Gastrocnemius medialis (tissue), 4 donors: ENCODE results near the gene RNF123. TPM values are rescaled to one million over a fixed set of nuclear protein-coding genes. Genes with fewer than 3 reads are reported as not detected.
A peak's percentile ranks its signal among the peaks of the same experiment; 100 is the strongest.

ENCODE experiments used
- ATAC-seq, 2 donors: fragments of 150-250 bp; one replicate each; pipeline ENCODE4 v1.9.1; 2016
- DNase-seq, 2 donors: peaks; one replicate each; pipeline ENCODE4 v3.0.0-alpha.2; 2019
- H3K27ac ChIP-seq, 4 donors: fragments of 200-600 bp; sonication (generic); 1 replicate in 1 of 4; 2 replicates in 3 of 4; pipeline ENCODE4 v1.5.1; 2016 to 2018; ENCODE audit warnings: mild to moderate bottlenecking in 2 of 4, moderate library complexity in 1 of 4
- H3K27me3 ChIP-seq, 3 donors: fragments of 200-600 bp; sonication (generic) in 2 of 3; 1 replicate in 1 of 3; 2 replicates in 2 of 3; pipeline versions ENCODE4 v1.5.1 to v1.6.0; 2016 to 2019; ENCODE audit warnings: mild to moderate bottlenecking in 1 of 3, moderate library complexity in 1 of 3
- H3K36me3 ChIP-seq, 2 donors: fragments of 200-600 bp; sonication (generic) in 1 of 2; one replicate each; pipeline ENCODE4 v1.5.1; 2017 to 2018
- H3K4me1 ChIP-seq, 2 donors: fragments of 200-600 bp; sonication (generic) in 1 of 2; one replicate each; pipeline ENCODE4 v1.5.1; 2016 to 2017; ENCODE audit warnings: mild to moderate bottlenecking in 2 of 2
- H3K4me3 ChIP-seq, 4 donors: fragments of 200-600 bp; sonication (generic) in 3 of 4; 1 replicate in 1 of 4; 2 replicates in 3 of 4; pipeline ENCODE4 v1.5.1; 2016 to 2019; ENCODE audit warnings: mild to moderate bottlenecking in 2 of 4
- H3K9me3 ChIP-seq, 3 donors: fragments of 200-600 bp; sonication (generic) in 2 of 3; 1 replicate in 1 of 3; 2 replicates in 2 of 3; pipeline ENCODE4 v1.5.1; 2016 to 2019
- POLR2A ChIP-seq, 2 donors: fragments of 450-650 bp; IDR thresholded peaks; one replicate each; pipeline ENCODE4 v1.6.1; 2017; ENCODE audit warnings: antibody characterized with exemption in 2 of 2, mild to moderate bottlenecking in 2 of 2, moderate library complexity in 2 of 2
- in situ Hi-C, 4 donors: fragments of 200-750 bp; cut with MboI; loops; one replicate each; pipeline versions ENCODE4 v1.15.0 to v1.8.0; 2017; ENCODE audit warnings: low sequenced_read_pairs in 4 of 4
- intact Hi-C: fragments of 100-400 bp; cut with DNase I; formaldehyde crosslinking; loops from one replicate; pipeline ENCODE4 v1.15.1; 2023; ENCODE audit warnings: low total_unique reads
- total RNA-seq, 4 donors: library from RNA; depleted of rRNA; stranded (reverse); fragments of >200 nt; gene quantifications; one replicate each; pipeline versions ENCODE4 v1.1.0 to v1.2.3, GENCODE V29; 2016
- TF ChIP-seq, protein P1 (sequence below), 5 experiments: fragments of 450-650 bp in 3 of 5; fragments of 200-600 bp in 2 of 5; sonication (generic) in 2 of 5; IDR thresholded peaks in 4 of 5; conservative IDR thresholded peaks in 1 of 5; 1 replicate in 4 of 5; 2 replicates in 1 of 5; pipeline ENCODE4 v1.5.1; 2016 to 2019; ENCODE audit warnings: antibody characterized with exemption in 5 of 5, mild to moderate bottlenecking in 3 of 5, moderate library complexity in 3 of 5

Gene RNF123
- total RNA-seq, 4 donors from 2014 or later = 82.8 to 132 (median 128) TPM

DNA sequence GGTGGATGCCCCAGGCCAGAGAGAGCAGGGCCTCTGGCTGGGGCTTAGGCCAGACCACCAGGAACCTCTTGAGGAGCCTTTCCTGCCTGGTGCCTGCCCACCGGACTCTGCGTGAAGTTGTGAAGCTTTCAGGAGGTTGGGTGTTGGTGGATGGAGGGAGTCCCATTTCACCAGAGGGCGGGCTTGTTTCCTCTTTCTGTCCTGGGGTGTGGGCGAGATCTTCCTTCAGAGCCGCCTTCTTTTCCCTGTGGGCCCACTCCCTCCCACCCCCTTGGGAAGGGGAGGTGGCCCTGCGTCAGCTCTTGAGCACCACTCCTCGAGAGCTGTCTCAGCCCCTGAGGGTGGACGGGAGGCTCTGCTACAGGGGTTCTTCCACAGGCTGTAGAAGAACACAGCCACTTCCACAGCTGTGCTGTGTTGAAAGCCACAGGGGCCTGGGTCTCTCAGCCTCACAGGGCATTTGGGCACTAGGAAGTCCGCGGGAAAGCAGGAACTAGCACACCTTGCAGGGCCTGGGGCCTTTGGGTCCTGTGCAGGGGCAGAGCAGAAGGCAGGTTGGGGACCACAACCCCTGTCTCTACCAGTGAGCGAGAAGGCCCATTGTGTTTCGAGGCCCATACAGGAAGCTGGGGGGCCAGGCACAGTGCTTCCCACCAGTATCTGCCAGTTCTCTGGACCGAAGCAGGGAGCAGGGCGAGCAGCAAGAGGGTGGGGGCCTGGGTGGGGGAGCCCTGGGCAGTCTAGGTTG, 28.0 kb downstream of the RNF123 start:
- Histone ChIP-seq H3K9me3 (no peaks in the 10 kb centered on the region), H3K27me3 (no peaks in the 10 kb centered on the region), H3K27ac (no peak overlapping the region), H3K4me3 (no peak overlapping the region), H3K4me1 (peaks cover 16 to 42% of the 10 kb centered on the region in 2 donors), H3K36me3 (peaks cover 0 to 32% of the 10 kb centered on the region in 2 donors)
- no peak for ATAC-seq
- peak in 1 of 2 donors; percentile 13 for DNase-seq
- no peak for TF ChIP-seq POLR2A (IDR thresholded peaks at IDR 0.05)
- TF ChIP-seq, protein P1, sequence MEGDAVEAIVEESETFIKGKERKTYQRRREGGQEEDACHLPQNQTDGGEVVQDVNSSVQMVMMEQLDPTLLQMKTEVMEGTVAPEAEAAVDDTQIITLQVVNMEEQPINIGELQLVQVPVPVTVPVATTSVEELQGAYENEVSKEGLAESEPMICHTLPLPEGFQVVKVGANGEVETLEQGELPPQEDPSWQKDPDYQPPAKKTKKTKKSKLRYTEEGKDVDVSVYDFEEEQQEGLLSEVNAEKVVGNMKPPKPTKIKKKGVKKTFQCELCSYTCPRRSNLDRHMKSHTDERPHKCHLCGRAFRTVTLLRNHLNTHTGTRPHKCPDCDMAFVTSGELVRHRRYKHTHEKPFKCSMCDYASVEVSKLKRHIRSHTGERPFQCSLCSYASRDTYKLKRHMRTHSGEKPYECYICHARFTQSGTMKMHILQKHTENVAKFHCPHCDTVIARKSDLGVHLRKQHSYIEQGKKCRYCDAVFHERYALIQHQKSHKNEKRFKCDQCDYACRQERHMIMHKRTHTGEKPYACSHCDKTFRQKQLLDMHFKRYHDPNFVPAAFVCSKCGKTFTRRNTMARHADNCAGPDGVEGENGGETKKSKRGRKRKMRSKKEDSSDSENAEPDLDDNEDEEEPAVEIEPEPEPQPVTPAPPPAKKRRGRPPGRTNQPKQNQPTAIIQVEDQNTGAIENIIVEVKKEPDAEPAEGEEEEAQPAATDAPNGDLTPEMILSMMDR (IDR thresholded peaks at IDR 0.05 in 4 of 5, conservative IDR thresholded peaks at IDR 0.05 in 1 of 5) = no peak
- in situ Hi-C loops (no loop called here), intact Hi-C loops (no loop called here)

DNA sequence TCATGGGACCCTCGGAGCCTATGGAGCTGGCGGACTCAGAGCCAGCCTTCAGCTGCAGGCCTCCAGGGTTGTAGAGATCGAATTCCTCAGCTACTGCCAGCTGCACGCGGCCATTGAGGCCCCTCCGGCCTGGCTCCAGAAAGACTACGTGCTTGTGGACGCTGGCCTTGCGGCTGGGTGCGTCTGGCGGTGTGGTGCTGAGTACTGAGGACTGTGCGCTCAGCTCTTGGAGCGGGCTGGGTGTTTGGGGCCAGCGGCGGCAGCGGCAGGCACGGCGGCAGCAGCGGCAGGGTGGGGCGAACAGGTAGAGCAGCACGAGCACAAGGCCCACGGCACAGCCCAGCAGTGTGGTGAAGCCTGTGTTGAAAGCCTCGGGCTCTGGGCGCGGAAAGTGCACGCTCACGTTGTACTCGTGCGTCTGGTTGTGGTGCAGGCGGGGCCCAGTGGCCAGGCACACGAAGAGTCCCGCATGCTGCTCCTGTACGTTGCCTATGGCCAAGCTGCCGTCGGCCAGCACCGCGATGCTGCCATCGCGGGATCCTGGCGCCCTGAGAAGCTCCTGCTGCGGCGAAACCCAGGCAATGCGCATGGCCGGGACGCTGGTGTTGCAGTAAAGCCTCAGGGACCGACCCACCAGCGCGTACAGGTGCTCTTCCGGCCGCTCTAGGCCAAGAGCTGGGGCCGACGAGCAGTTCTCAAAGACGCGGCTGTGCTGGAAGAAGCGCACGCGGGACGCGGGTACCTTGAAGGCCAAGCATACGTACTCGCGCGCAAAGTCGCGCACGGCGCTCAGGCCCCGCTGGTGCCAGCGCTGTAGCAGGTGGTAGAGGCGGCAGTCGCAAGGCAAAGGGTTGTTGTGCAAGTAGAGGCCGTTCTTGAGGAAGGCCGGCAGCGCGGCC, 28.9 kb downstream of the RNF123 start:
- H3K36me3 ChIP-seq = peaks cover 0 to 31% of the 10 kb centered on the region in 2 donors
- no peak overlapping the region for H3K27ac ChIP-seq

DNA sequence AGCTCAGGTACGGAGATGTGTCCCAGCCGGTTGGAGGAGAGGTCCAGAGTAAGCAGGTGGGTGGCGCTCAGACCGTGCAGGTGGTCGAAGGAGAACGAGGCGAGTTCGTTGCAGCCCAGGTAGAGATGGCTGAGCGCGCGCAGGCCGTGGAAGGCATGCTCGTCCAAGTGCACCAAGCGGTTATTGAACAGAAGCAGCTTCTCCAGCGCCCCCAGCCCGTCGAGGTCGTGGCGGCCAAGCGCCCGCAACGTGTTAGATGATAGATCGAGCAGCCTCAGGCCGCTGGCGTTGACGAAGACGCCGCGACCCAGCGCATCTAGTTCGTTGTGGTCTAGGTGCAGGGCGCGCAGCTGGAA, 29.5 kb downstream of the RNF123 start:
- Histone ChIP-seq H3K9me3 (no peaks in the 10 kb centered on the region), H3K4me1 (peaks cover 23 to 46% of the 10 kb centered on the region in 2 donors), H3K36me3 (peaks cover 0 to 31% of the 10 kb centered on the region in 2 donors), H3K27me3 (no peaks in the 10 kb centered on the region), H3K27ac (peak overlapping the region in 3 of 4 donors; percentile 68 to 82 (median 74)), H3K4me3 (peak overlapping the region; percentile 42 to 65 (median 63))
- in situ Hi-C loops (no loop called here), intact Hi-C loops (no loop called here)
- no peak for DNase-seq
- no peak for ATAC-seq
- TF ChIP-seq, protein P1 (IDR thresholded peaks at IDR 0.05 in 4 of 5, conservative IDR thresholded peaks at IDR 0.05 in 1 of 5) = no peak
- TF ChIP-seq POLR2A (IDR thresholded peaks at IDR 0.05) = no peak

More for the DNA sequence above, 28.9 kb downstream of the RNF123 start:
- ATAC-seq (no peak), DNase-seq (peak in 1 of 2 donors; percentile 35)
- in situ Hi-C loops = no loop called here
- TF ChIP-seq, protein P1 (IDR thresholded peaks at IDR 0.05 in 4 of 5, conservative IDR thresholded peaks at IDR 0.05 in 1 of 5) = no peak
- TF ChIP-seq POLR2A (IDR thresholded peaks at IDR 0.05) = no peak
- H3K4me3 ChIP-seq = peak overlapping the region in 2 of 4 donors; percentile 64 to 65
- intact Hi-C loops = no loop called here
- H3K27me3 ChIP-seq = no peaks in the 10 kb centered on the region
- peaks cover 23 to 45% of the 10 kb centered on the region in 2 donors for H3K4me1 ChIP-seq
- H3K9me3 ChIP-seq = no peaks in the 10 kb centered on the region

DNA sequence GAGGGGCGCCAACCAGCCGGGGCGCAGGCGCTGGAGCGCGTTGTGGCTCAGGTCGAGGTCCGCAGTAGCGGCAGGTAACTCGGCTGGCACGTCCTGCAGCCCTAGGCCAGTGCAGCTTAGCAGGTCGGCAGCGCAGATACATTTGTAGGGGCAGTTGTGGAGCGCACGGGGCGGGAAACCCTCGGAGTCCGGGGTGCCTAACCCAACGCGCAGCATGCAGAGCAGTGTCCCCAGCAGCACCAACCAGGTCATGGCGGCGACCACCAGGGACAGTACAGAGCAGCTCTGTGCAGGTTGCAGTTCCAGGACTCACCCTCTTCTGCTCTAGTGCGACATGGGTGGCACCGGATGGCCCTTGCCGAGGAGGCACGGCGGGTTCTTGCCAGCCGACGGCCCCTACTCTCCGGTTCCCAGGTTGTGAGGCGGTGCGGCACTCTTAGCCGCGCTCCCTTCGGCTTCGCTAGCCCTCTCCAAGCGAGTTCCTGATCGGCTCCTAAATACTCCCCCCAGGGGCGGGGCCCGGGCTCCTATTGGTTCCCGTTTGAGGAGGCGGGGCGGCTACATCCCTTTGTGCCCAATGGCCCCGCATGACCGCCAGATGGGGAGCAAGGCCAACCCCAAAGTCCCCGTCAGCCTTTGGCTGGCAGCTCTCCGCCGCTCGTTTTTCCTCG, 30.0 kb downstream of the RNF123 start, which contains the start of gene AMIGO3:
TSS of gene AMIGO3 (minus strand) at position 471 of the 671 bp plus-strand sequence. CDS start at position 252, 219 bp downstream.
- Histone ChIP-seq H3K36me3 (peaks cover 0 to 31% of the 10 kb centered on the region in 2 donors), H3K4me3 (peak within 1 kb of the TSS; percentile 42 to 65 (median 63)), H3K9me3 (no peaks in the 10 kb centered on the region), H3K27ac (peak within 1 kb of the TSS; percentile 62 to 82 (median 71)), H3K4me1 (peaks cover 22 to 47% of the 10 kb centered on the region in 2 donors), H3K27me3 (no peaks in the 10 kb centered on the region)
- peak; percentile 91 to 92 for DNase-seq
- TF ChIP-seq POLR2A (IDR thresholded peaks at IDR 0.05) = peak; percentile 57 to 76
- TF ChIP-seq, protein P1 (IDR thresholded peaks at IDR 0.05 in 4 of 5, conservative IDR thresholded peaks at IDR 0.05 in 1 of 5) = peak; percentile 60 to 81 (median 69)
- intact Hi-C loops = no loop called here
- ATAC-seq = peak; percentile 56 to 57
- in situ Hi-C loops = no loop called here
